SKM-1 treated with dmso at 0.1 percent for 144 hours (cell line): ENCODE data around the gene TMEM54.
"Not testable (repeated sequence)": the region's sequence is repeated elsewhere in the genome, so short reads cannot be mapped to it uniquely, and the experiment has no call there.

Source experiments
- DNase-seq: peaks from one replicate; lab custom pipeline; 2025; ENCODE audit not compliant: unreplicated experiment; lab: John Stamatoyannopoulos, UW

Gene TMEM54

DNA sequence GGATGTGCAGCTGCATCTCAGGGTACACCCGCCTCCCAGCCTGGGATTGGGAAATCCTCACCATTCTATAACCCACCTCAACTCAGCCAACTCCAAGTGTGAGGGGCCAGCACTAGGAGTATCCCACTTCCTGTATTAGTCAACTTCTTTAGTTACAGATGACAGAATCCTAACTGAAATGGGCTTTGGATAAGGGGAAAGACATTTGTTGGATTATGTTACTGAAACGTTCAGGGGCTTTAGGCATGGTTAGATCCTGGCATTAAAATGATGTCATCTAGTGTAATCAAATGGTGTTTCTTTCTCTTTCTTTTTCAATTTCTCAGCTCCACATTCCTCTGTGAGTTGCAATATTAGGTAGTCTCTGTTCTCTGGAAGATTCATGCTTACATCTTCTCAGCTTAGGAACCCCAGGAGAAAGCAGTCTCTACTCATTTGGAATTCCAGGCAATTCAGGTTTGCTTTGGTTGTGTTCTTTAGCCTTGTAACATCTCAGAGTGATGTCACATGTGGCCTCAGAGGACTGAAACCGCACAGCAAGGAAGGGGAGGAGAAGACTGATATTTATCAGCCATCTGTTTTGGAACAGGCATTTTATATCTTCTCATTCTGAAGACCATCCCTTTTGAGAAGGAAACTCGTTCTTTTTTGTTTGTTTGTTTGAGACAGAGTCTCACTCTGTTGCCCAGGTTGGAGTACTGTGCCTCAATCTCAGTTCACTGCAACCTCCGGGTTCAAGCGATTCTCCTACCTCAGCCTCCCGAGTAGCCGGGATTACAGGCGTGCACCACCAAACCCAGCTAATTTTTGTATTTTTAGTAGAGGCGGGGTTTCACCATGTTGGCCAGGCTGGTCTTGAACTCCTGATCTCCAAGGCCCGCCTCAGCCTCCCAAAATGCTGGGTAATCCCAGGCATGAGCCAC, 18.9 kb upstream of the TMEM54 start:
- no peak for DNase-seq

DNA sequence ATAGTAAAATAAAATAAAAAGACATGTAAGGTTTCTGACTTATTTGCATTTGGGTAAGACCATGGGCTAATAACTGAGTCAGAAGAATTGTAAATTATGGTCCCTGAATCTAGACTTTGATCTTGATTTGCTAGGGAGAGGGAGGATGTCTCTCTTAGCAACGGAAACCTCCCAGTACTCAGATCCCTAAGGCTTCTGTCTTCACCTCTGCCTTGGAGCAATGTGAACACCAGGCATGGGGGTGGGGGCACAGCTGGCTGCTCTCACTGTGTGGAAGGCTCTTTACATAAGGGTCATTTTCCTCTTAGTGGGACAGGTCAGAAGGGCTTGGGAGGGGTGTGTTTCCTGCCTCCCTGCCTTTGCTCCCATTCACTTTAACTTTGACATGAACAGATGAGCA, 17.0 kb upstream of the TMEM54 start:
- DNase-seq = no peak

- DNase-seq = no peak
These were observed 16.3 kb upstream of the TMEM54 start for GRCh38 chr1:32917521-32917920.

- no peak for DNase-seq
These were observed 14.8 kb upstream of the TMEM54 start for GRCh38 chr1:32915766-32916706.

- DNase-seq = no peak
These were observed 9.1 kb upstream of the TMEM54 start for GRCh38 chr1:32910319-32910718.

DNA sequence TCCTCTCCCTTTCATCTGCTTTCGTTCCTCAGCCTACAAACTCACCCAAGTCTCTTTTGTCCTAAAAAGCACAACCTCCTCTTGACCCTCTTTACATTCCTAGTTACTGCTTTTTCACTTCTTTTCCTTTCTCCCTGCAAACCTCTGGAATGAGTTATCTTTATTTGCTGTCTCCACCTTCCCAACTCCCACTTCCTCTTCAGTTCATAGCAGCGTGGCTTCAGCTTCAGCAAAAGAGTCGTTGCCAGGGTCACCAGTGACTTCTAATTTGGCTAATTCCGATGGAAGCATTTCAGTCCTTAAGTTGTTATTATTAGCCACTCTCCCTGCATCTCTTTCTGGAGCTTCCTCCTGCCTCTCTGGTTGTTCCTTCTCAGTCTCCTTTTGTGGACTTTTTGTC, 6.2 kb upstream of the TMEM54 start:
- no peak for DNase-seq

GRCh38 chr1:32906654-32907053, 5.5 kb upstream of the TMEM54 start:
- no peak for DNase-seq

DNA sequence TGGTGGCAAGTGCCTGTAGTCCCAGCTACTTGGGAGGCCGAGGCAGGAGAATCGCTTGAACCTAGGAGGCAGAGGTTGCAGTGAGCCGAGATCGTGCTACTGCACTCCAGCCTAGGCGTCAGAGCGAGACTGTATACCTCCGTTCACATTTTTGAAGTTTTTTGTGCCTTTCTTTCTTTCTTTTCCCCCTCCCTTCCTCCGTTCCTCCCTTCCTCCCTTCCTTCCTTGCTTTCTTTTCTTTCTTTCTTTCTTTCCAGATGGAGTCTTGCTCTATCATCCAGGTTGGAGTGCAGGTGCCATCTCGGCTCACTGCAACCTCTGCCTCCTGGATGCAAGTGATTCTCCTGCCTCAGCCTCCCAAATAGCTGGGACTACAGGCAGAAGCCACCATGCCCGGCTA, 4.4 kb upstream of the TMEM54 start:
- DNase-seq = not testable (repeated sequence)

DNA sequence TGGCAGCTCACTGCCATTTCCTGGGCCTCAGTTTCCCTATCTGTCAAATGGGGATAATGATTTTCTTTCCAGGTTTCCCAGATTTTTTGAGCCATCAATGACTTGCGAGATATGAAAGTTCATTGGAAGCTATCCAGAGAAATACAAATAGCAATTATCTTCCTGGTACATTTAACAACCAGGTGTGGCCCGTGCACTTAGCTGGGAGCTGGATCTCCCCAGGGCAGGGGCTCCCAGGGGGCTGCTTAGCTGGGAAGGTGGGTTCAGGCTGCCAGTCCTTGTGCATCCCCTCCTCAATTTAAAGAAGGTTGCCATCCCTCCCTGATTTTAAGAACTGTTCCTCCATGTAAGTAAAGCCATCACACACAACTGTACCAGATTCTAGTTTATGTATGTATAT, 3.6 kb upstream of the TMEM54 start:
- DNase-seq = no peak

DNA sequence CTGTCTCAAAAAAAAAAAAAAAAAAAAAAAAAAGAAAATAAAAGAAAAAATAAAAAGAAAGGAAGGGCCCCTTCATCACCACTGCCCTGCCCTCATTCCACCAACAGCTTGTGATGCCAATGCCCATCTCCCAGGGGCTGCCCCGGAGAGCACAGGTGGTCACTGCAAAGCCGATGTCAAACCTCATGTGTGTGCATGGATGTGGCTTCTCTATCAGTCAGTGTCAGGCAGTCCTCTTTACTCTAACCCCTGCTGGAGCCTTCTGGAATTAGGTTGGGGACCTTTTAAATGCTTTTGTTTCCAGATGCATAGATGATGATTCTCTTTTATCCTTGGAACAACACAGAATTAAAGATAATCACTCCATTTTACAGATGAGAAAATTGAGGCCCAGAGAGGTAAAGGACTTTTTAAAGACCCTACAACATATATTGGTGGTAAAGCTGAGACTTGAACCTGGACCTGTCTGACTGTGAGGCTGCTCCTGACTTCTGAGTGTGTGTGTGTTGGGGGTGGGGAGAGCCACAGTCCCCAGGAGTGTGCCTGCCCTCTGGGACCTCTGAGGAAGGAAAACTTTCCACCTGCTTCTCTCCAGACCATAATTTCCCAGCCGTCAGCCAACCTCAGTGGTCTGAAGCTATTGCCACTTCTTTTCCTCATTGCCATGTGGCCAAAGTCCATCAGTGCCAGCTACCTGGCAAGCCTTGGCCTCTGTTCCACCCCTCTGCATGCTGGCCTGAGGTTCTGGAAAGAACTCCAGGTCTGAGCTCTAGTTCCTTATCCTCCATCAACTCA, 3.0 kb upstream of the TMEM54 start:
- no peak for DNase-seq

GRCh38 chr1:32902535-32902920, 1.3 kb upstream of the TMEM54 start:
- no peak for DNase-seq

GRCh38 chr1:32901823-32902534, 790 bp upstream of the TMEM54 start:
- DNase-seq = no peak

DNA sequence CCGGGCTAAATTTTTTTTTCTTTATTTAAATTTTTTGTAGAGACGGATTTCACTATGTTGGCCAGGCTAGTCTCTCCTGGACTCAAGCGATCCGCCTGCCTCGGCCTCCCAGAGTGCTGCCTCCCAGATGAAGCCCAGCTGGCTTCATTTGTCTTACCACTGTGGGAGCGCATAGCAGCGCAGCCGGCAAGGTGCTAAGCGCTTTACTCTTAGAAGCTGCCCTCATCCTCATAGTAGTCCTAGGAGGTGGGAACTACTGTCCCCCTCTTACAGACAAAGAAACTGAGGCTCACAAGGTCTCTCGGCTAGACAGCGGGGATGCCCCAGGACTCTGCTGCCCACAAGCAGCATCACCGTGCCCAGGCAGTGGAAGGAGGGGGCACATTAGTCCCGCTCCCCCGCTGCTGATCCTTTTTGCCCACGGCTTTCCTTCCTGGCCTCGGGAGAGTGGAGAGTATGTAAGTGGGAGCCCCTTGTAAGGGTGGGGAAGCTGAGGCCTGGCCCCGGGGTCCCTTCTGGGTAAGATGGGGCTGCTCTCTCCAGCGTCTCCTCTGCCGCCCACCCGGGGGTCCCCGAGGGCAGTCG, 726 bp downstream of the TMEM54 start:
- no peak for DNase-seq

DNA sequence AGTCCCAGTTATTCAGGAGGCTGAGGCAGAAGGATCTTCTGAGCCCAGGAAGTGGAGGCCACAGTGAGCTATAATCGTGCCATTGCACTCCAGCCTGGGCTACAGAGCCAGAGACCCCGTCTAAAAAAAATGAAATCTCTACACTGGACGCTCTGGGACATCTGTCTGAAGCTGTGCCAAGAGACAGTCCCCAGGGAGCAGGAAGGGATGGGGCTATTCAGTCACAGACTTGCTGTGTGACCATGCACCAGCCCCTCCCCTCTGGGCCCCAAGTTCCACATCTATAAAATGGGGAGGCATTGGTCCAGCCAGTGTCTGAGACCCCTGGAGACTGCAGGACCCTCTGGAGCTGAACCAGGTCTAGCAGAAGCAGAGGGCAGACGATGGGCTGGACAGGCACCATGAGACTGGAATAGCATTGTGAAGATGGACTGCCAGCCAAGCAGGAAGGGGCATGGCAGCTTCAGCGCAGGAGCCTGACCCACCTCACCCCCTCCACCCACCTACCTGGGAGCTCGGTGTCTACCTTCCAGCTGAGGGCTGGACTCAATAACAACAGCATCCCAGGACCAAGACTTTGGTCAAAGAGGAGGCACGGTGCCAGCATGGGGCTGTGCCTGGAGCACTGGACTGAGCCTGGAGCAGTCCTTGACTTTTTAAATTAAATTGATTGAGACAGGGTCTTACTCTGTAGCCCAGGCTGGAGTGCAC, 1.4 kb downstream of the TMEM54 start:
- DNase-seq = no peak

DNA sequence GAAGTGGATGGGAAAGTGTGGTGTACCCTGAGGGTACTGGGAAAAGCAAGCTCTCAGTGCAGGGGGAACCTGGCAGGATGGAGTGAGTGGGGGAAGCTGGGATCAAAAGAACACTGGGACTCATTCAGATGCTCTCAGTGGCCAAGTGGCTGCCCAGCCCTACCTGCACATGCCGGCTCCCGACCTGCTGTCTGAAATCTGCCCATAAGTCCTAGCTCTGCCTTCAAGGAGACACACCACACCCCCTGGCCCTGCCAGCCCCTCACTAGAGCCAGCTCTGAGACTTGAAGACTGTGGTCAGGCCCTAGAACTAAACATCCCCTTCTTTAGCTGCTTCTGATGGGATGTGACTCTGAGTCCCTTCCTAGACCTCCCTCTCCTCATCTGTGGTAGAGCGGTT, 2.2 kb downstream of the TMEM54 start:
- no peak for DNase-seq

DNA sequence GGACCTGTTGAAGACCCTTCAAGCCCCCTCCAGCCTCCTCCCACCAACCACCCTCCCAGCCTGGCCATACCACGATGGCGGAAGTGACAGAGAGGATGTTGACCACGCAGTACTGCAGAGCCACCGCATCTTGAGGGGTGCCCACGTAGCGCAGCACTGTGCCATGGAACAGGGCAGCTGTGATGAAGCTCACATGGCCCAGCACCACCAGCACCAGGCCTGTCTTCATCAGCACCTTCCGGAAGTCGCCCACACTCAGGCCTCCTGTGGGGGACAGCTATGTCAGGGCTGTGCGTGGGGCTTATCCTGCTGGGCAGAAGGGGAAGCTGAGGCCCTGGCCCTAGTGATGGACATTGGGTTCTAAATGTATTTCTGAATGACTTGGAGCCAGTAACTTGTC, 3.1 kb downstream of the TMEM54 start:
- DNase-seq = no peak

- no peak for DNase-seq
These were observed 3.8 kb downstream of the TMEM54 start for GRCh38 chr1:32897082-32898049.

DNA sequence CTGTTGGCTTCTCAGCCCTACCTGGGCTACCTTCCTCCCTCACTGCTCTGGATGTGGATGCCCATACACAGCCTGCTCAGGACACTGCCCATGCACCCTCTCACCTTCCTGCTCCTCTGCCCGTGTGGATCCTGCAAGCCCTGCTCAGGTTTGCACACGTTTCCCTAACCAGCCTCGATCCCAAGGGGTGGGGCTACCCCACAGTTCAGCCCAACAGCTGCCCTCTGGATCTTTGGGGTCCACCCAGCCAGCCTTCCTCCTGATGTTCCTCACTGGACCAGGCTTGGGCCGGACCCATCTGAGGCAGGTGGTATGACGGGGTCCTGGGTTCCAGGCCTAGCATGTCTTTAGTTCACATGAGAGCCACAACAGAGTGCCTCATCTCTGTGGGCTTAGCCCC, 4.7 kb downstream of the TMEM54 start:
- DNase-seq = no peak
